Cerebellar nuclear complex (tissue), 1 donor: ENCODE measurements around the gene TSNAX.
"Not testable (repeated sequence)": the region's sequence is repeated elsewhere in the genome, so short reads cannot be mapped to it uniquely, and the experiment has no call there.

Source experiments
- DNase-seq, 2 experiments: peaks; one replicate each; lab custom pipeline; 2025; lab: John Stamatoyannopoulos, UW

Gene TSNAX

GRCh38 chr1:231528172-231529029 is at the start of gene TSNAX:
Gene TSNAX (plus strand): TSS chr1:231528669. CDS start chr1:231528811, 142 bp downstream.
- DNase-seq, result peak; percentile 44 to 85

GRCh38 chr1:231478811-231479210 is 49.7 kb upstream of the TSNAX start:
- DNase-seq, result no peak

- DNase-seq, result no peak
These were observed 48.5 kb upstream of the TSNAX start for GRCh38 chr1:231480008-231480407.

- DNase-seq, result no peak
These were observed 47.2 kb upstream of the TSNAX start for GRCh38 chr1:231481289-231481688.

GRCh38 chr1:231485029-231485784 is 43.3 kb upstream of the TSNAX start:
- no peak for DNase-seq

- DNase-seq, result no peak
These were observed 41.5 kb upstream of the TSNAX start for GRCh38 chr1:231487019-231487418.

- no peak for DNase-seq
These were observed 40.6 kb upstream of the TSNAX start for GRCh38 chr1:231487910-231488309.

GRCh38 chr1:231493421-231494185 is 34.9 kb upstream of the TSNAX start:
- DNase-seq, result no peak

GRCh38 chr1:231494439-231495110 is 33.9 kb upstream of the TSNAX start:
- DNase-seq, result no peak

GRCh38 chr1:231497629-231498152 is 30.8 kb upstream of the TSNAX start:
- DNase-seq, result no peak

GRCh38 chr1:231499148-231499763 is 29.2 kb upstream of the TSNAX start:
- no peak for DNase-seq

- no peak for DNase-seq
These were observed 27.8 kb upstream of the TSNAX start for GRCh38 chr1:231500666-231501065.

GRCh38 chr1:231503168-231503567 is 25.3 kb upstream of the TSNAX start:
- not testable (repeated sequence) for DNase-seq

GRCh38 chr1:231507476-231508355 is 20.8 kb upstream of the TSNAX start:
- DNase-seq, result no peak

GRCh38 chr1:231508497-231508896 is 20.0 kb upstream of the TSNAX start:
- no peak for DNase-seq

GRCh38 chr1:231508941-231509340 is 19.5 kb upstream of the TSNAX start:
- no peak for DNase-seq

GRCh38 chr1:231512147-231512698 is 16.2 kb upstream of the TSNAX start:
- no peak for DNase-seq

GRCh38 chr1:231515748-231516147 is 12.7 kb upstream of the TSNAX start:
- no peak for DNase-seq

- no peak for DNase-seq
These were observed 11.4 kb upstream of the TSNAX start for GRCh38 chr1:231517076-231517475.
